Limb (tissue), 2 donors: ENCODE measurements around the gene HELQ.
"Not testable (repeated sequence)": the region's sequence is repeated elsewhere in the genome, so short reads cannot be mapped to it uniquely, and the experiment has no call there.

Source experiments
- DNase-seq, 2 donors: peaks; one replicate each; pipeline ENCODE4 v3.0.0-alpha.2; 2016; ENCODE audit errors: extremely low spot score in 2 of 2

HELQ gene

DNA sequence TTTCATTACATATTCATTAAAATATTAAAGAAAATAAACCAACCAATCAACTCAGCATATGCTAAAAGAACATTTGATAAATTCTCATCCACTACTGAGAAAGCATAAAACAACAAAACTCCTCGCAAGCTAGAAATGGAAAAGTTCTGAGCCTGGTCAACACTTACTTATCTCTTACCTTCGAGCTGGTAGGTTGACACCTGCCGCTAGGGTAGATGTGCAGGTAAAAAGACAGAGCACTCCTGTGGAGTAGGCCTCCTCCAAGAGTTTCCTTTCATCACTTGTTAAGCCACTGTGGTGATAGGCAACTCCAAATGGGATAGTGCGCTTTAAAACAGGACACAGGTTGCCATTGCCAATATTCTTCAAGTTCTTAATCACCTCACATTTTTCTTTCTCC lies 18.9 kb downstream of the HELQ start:
- DNase-seq: no peak

- no peak for DNase-seq
Measured at GRCh38 chr4:83431200-83431599, 24.4 kb downstream of the HELQ start.

- peak in 1 of 2 donors; percentile 2 for DNase-seq
Measured at GRCh38 chr4:83418211-83418610, 37.4 kb downstream of the HELQ start.

GRCh38 chr4:83417566-83417965 lies 38.1 kb downstream of the HELQ start:
- no peak for DNase-seq

DNA sequence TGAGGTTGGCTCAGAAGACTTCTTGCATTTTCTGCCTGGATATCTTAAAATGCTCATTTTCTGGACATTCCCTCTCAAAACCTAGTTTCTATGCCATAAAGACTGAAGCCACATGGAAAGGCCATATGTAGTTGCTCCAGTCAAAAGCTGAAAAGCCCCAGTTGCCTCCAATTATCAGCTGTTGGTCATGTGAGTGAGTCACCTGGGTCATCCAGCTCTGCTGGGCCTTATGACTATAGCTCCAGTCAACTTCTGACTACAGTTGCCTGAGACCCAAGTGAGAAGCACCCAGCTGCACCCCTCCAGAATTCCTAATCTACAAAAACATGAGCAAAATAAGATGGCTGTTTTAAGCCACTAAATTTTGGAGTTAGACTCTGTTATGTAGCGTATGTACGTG lies 41.9 kb downstream of the HELQ start:
- DNase-seq: no peak

- DNase-seq: no peak
Measured at GRCh38 chr4:83408908-83409307, 46.7 kb downstream of the HELQ start.

DNA sequence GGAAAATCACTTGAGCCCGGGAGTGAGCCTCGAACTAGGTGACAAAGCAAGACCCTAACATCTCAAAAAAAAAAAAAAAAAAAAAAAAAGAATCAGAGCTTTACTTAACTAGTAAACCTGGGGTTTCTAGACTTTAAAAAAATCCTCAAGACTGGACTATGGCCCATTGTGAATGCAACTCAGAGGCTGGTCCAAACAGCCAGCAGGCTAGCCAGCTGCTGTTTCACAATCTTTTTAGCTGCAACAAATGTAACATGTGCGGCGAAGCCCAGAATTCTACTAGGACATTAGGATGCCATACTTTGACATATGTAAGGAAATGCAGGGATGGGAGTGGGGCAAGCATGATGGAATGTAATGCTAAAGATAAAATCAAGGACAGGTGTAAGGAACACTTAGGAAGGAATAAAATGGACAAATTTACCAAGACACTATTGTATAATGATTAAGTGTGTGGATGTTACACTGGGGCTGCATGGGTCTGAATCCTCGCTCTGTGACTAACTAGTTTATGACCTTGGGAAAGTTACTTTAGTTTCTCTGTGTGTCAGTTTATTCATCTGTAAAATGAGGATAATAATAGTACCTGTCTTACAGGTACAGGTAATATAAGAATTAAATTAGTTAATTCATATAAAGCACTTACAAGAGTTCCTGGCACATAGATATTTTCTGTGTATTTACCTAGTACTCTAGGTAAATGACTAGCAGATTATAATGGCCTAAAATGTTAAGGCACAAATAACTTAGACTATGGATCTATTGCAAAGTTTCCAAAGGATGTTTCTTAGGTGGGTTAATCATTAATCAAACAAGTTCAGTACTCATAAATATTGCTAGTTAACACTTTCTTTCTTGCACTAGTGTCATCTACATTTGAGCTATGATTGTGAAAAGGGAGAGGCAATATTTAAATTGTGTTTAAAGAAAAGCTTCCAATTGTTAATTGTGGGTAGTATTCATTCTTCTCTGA lies 49.5 kb downstream of the HELQ start:
- no peak for DNase-seq

GRCh38 chr4:83398158-83398557 lies 57.5 kb downstream of the HELQ start:
- not testable (repeated sequence) for DNase-seq

DNA sequence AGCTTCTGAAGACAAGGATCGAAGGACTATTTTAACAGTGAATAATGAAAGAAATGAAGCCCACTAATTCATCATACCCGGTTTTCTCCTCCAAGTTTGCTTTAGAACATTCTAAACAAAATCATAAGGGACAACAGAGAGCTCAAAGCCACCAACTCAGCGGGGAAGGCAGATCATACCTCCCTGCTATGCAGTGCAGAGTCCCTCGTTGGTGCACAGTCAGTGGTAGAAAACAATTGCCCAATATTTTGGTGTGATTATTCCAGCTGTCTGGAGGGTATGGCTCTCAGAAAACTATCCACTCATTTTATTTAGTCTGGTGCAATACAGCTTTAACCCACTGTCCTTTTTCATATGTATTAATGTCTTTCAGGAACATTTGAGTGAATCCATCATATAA lies 61.7 kb downstream of the HELQ start:
- DNase-seq: no peak

DNA sequence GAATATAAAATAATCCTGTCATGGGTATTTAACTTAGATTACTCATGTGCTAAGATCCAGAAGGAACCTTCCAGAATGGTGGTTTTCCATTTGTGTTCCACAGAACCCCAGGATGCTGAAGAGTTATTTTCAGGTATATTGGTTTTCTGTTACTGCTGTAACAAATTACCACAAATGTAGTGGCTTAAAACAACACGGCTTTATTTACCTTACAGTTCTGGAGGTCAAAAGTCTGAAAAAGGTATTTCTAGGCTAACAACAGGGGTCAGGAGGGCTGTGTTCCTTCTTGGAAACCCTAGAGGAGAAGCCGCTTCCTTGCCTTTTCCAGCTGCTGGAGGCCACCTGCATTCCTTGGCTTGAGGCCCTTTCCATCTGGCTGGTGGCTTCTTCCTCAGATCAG lies 63.1 kb downstream of the HELQ start:
- no peak for DNase-seq

GRCh38 chr4:83390944-83391343 lies 64.7 kb downstream of the HELQ start:
- DNase-seq: no peak

GRCh38 chr4:83389756-83390505 lies 65.7 kb downstream of the HELQ start:
- no peak for DNase-seq

DNA sequence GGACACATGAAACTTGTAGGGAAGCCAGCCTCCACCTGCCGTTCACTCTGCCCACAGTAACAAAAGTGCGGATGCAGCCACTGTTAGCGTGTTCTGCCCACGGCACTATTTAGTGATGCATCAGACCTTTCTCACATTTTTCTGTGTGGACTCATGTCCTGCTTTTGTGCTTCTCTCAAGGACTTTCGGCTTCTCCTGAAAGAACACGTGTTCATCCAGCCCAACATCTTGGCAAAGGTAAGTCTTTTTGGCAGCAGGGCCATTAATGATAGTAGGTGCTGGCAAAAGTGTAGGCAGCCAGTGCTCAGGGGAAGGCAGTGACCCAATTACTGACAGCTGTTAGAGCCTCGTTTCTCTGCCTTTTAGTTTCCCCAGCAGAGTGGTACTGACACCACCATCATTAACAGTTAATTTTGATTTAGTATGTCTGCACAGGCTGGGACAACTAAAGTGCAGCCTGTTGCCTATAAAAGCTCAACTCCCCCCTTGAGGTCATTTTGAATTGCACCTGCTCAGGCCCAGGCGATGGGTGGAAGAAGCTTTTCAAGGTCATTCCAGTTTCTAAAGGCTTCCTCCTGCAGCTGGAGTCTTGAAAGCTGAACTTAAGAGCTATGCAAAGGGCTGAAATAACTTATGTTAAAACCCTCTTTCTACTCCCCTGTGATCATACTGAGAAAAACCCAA lies 66.4 kb downstream of the HELQ start:
- DNase-seq: peak in 1 of 2 donors; percentile 26

- DNase-seq: no peak
Measured at GRCh38 chr4:83388313-83388676, 67.3 kb downstream of the HELQ start.

DNA sequence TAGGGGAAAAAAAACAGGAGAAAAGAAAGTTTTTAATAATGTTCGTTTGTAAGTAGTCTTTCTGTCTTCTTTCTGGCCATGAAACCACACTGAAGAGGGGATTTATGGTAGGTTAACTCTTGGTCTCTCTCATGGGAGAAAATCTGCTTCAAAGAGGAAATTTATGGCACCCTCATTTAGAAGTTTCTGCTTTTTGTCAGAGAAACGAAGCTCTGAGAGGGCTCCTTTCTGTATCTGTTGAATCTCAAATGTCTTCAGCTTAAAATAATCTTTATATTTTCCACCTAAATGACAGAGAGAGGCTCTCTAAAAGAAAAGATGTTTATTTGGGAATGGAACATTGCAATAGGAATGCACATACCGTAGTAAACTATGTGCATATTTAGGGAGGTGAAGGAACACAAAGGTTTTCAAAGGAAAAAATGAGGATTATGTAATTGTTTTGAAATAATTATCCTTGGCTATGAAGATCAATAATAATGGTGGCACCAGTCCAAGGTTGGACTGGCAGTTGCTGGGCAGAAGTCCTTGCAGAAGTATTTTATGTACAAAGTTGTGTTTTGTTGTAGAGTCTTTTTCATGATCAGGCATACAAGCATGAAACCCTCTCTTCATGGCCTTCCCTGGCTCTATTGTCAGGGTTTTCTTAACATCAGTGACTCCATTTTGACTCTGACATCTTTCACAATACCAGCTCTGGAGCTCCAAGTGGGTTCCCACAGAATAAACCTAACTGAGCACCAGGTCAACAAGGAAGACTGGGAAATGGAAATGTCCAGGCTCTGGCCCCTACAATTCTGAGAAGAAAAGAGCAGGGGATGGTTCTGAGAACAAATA lies 67.9 kb downstream of the HELQ start:
- DNase-seq: no peak

DNA sequence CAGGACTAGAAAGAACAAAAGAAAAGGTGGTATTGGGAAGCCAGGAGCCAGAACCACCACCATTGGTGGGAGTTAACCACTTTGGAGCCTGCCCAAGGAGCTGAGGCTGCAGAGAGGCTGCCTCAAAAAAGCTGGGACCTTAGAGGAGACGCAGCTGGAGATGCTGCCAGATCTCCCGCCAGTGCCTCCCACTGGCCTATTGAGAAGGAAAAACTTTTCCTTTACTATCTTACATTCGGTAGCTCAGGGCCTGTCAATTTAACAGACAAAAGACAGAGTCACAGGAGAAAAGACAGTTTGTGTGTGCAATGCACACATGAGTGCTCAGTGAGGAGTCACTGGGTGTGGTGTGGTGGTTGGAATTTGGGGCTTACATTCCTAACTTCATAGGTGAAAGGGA lies 68.6 kb downstream of the HELQ start:
- no peak for DNase-seq

DNA sequence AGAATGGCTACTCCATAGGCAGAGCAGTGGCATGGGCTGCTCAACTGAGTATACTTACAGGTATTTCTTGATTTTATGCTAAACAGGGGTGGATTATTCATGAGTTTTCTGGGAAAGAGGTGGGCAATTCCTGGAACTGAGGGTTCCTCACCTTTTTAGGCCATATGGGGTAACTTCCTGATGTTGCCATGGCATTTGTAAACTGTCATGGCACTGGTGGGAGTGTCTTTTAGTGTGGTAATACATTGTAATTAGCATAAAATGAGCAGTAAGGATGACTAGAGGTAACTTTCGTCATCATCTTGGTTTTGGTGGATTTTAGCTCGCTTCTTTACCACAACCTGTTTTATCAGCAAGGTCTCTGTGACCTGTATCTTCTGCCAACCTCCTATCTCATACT lies 72.8 kb downstream of the HELQ start:
- DNase-seq: no peak

GRCh38 chr4:83381173-83381572 lies 74.5 kb downstream of the HELQ start:
- no peak for DNase-seq

- DNase-seq: no peak
Measured at GRCh38 chr4:83378419-83378818, 77.2 kb downstream of the HELQ start.

GRCh38 chr4:83372931-83373330 lies 82.7 kb downstream of the HELQ start:
- no peak for DNase-seq

GRCh38 chr4:83371936-83372335 lies 83.7 kb downstream of the HELQ start:
- DNase-seq: no peak
